ENCODE data around the gene ZNF287.

DNA sequence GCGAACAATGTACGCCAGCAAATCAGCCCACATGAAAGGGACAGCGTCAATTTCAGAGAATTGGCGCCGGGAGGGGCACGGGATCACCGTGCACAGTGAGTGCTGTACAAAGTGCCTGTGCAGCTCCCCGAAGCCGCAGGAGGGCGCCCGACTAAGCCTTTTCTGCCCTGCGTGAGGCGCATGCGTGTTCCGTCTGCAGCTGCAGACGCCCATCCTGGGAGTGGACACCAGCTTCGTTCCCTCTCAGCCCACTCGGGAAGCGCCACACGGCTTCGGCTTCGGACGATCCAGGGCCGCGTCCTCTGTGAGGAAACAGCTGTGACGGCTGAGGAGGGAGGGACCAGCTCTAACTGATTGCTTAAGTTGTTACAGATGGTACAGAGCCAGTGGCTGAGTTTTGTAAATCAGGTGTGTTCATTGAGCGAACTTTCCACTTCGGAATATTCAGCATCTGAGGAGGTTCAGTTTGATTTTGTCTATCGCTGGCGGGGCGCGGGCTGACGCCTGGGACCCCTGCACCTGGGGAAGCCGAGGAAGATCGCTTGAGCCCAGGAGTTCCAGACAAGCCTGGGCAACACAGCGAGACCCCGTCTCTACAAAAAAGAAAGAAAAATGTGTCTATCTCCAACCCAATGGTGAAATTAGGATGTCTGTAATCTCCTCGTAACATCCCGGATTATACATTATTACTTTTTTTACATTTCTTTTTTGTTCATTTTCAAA lies 15.4 kb upstream of the ZNF287 start:
- TF ChIP-seq, protein P1, sequence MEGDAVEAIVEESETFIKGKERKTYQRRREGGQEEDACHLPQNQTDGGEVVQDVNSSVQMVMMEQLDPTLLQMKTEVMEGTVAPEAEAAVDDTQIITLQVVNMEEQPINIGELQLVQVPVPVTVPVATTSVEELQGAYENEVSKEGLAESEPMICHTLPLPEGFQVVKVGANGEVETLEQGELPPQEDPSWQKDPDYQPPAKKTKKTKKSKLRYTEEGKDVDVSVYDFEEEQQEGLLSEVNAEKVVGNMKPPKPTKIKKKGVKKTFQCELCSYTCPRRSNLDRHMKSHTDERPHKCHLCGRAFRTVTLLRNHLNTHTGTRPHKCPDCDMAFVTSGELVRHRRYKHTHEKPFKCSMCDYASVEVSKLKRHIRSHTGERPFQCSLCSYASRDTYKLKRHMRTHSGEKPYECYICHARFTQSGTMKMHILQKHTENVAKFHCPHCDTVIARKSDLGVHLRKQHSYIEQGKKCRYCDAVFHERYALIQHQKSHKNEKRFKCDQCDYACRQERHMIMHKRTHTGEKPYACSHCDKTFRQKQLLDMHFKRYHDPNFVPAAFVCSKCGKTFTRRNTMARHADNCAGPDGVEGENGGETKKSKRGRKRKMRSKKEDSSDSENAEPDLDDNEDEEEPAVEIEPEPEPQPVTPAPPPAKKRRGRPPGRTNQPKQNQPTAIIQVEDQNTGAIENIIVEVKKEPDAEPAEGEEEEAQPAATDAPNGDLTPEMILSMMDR (IDR thresholded peaks at IDR 0.05): peak; percentile 98
- no peak for TF ChIP-seq ZFX (IDR thresholded peaks at IDR 0.05; ENCODE audit: borderline replicate concordance)
